IPS-11a (cell line): ENCODE measurements around the gene PRELID3B.

ENCODE experiments used
- H3K4me3 ChIP-seq: one replicate; pipeline ENCODE4 v1.5.1; 2013; ENCODE audit warnings: low read depth, low read length, control low read depth

Gene PRELID3B

DNA sequence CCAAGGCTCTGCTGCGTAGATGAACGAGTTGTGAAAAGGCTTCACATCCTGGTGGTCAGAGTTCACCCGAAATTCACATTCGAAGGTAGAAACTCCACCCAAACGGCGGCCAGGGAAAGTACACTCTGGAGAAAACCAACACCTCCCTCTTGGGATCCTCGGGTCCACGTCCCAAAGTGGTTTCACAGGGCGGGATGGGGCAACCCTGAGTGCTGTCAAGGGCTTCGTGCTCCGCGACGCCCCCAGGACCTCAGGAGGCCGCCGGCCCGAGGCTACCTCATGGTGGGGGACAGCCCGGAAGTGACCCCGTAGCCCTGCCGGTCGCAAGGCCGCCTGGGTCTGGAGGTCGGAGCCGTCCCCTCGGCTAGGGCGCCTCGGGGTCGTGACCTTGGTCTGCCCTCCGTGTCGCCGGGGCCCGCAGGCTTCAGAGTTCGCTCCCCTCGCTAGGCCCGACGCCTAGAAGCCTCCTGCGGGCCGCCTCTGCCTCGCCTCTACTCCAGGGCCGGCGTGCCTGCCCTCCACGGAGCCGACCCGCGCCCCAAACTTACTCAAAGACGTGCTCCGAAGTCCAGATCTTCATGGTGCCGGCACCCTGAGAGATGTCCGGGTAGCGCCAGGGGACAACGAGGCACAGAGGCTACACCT, at the start of gene PRELID3B:
Gene PRELID3B, minus strand, starts transcription at position 636 of the 645 bp plus-strand sequence. Its CDS starts 56 bp downstream, at position 580.
- peak within 1 kb of the TSS; percentile 70 for H3K4me3 ChIP-seq

DNA sequence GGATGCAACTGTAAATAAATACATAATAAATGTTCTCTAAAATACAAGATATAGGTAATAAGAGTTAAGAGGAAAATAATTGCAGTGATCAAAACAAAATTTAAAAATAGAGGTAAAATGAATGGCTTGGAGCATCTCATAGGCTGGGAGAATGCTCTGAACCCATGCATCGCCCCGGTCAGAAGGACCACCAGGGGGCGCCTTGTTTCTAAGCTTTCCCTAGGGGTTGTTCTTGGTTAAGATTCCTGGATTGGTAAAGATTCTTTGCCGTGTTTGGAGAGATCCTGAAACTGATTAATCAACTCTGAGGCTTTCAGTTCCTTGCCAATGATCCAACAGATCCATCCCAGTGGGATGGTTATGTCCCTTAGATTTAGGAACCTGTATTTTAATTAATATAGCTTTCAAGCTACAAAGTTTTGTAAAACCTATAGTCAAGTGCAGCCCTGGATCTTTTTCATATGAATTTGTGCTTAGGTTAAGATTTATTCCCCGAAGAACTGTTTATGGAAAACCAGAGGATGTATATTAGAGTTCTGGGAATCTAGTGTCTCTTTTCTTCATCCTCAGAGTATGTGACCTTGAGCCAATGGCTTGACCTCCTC, 45.3 kb upstream of the PRELID3B start:
- no peak overlapping the region for H3K4me3 ChIP-seq

DNA sequence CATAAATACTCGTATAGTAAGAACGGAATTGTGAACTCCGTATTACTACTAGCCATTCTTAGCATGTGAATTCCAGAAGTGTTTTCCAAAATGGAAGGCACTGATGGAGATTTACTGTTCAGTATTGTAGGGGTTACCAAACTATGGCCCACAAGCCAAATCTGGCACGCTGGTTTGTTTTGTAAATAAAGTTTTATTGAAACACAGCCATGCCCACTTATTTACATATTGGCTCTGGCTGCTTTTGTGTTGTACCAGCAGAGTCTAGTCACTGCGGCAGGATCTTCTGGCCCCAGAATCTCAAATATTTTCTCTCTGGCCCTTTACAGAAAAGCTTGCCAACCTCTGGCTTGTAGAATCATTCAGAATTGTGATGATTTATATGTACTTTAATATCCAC, 44.3 kb upstream of the PRELID3B start:
- H3K4me3 ChIP-seq = no peak overlapping the region

GRCh38 chr20:59084041-59084850, 41.7 kb upstream of the PRELID3B start:
- no peak overlapping the region for H3K4me3 ChIP-seq

DNA sequence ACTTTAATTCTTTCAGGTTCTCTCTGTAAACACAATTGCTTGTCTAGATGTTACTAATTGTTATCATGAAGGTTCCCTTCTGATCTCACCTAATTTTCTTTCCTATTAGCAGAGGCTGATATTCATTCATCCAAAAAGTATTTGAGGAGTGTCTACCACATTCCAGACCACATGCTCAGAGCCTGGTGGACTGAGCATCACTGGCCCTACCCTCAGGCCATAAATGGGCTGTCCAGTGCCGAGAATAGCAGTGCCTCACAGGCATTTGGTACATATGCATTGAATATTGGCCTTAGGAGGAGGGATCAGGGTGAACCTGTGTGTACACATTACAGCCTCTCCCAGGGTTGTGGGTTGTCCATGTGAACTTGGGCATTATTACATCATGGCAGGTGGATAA, 40.4 kb upstream of the PRELID3B start:
- H3K4me3 ChIP-seq = no peak overlapping the region

- no peak overlapping the region for H3K4me3 ChIP-seq
Measured at GRCh38 chr20:59082077-59082740, 39.6 kb upstream of the PRELID3B start.

DNA sequence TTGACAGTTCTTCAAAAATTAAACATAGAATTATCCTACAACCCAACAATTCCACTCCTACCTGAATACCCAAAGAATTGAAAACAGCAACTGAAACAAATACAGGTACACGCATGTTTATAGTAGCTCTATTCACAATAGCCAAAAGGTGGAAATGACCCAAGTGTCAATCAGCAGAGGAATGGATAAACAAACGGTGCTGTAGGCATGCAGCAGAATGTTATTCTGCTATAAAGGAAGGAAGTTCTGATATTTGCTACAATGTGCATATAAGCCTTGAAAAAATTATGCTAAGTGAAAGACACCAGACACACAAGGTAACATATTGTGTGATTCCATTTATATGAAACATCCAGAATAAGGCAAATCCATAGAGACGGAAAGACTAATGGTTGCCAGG, 38.5 kb upstream of the PRELID3B start:
- H3K4me3 ChIP-seq = no peak overlapping the region

- no peak overlapping the region for H3K4me3 ChIP-seq
Measured at GRCh38 chr20:59078231-59078630, 35.6 kb upstream of the PRELID3B start.

DNA sequence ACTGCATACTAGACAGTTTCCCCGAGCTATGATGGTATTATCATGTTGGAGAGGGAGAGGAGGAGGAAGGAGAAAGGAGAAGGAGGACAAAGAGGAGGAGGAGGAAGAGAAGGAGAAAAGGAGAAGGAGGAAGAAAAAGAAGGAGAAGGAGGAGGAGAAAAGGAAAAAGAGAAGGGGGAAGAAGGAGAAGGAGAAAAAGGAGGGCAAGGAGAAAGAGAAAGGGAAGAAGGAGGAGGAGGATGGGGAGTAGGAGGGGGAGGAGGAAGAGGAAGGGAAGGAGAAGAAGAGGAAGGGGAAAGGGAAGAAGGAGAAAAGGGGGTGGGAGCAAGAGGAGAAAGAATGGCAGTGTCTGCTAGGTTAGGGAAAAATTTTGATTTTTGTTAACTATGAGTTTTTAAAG, 35.1 kb upstream of the PRELID3B start:
- no peak overlapping the region for H3K4me3 ChIP-seq

DNA sequence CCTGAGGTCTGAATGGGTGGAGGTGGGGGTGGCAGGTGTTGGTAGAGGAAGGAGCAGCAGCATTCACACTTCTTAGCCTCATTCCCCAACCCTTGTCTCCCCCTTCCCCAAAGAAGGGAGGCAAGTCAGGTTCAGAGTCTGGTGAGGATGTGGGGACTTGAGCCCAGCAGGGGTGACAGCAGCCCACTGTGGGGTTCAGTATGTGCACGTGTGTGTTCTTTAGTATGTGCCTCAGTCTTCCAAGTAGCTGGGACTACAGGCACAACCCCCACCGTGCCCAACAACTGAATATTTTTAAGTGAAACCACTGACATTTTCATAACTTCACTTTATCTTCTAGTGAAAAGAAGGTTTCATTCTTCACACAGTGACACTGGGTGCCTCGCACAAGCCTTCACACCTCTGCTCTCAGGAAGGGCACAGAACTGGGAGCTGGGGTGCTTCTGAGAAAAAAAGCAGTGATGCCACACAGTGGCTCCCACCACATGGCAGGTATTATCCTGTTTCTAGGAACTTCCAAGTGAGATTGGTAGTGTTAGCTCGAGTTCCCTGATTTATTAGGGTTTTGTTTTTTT, 33.4 kb upstream of the PRELID3B start:
- H3K4me3 ChIP-seq = no peak overlapping the region

DNA sequence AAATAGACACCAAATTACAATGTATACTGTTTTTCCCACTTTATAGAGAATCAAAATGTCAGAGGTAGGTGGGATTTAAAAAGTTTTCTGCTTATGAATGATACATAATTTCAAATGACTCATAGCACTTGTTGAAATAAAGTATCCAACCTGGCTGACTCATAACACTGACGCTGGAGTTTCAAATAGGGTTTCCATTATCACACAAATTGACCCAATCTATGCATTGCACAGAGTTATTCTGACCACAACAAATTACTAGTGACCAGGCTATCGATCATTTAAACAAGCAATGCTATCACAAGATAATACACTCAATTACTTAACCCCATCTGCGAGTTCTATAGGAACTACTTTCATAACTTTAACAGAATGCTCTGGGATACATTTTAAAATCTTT, 31.9 kb upstream of the PRELID3B start:
- H3K4me3 ChIP-seq = no peak overlapping the region

DNA sequence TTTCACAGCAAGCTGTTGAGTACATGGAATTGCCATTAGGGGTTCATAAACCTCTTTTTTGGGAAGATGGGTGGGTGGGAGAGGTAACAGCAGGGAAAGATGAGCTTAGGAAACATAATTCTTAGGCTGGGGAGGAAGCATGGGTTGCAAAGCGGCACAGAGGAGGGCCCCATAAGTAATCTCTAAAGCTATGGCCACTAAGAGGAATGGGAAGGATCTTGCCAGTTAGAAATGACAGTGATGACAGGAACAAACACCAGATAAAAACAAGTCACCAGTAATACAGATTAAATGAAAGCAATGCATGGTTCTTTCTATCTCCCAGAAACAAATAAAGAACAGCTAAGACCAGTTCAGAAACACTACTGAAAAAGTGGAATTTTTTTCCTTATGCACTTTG, 31.0 kb upstream of the PRELID3B start:
- no peak overlapping the region for H3K4me3 ChIP-seq

DNA sequence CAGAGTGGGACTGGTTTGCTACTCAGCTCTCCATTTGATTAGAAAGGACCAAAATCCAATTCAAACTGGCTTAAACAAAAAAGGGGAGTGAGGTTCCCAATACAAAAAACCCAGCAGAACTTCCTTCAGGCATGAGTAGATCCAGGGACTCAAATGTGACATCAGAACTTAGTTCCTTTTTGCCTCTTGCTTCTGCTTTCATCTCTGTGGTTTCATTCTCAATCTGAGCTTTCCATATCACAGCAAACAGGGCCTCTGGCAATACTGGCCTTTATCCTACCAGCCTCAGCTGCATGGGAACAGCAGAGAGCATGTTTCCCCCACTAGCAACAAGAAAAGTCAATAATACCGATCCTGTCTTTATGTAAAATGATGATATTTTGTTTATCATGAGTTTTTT, 28.6 kb upstream of the PRELID3B start:
- H3K4me3 ChIP-seq = no peak overlapping the region

GRCh38 chr20:59069026-59069425, 26.4 kb upstream of the PRELID3B start:
- no peak overlapping the region for H3K4me3 ChIP-seq

- no peak overlapping the region for H3K4me3 ChIP-seq
Measured at GRCh38 chr20:59068534-59068933, 25.9 kb upstream of the PRELID3B start.

DNA sequence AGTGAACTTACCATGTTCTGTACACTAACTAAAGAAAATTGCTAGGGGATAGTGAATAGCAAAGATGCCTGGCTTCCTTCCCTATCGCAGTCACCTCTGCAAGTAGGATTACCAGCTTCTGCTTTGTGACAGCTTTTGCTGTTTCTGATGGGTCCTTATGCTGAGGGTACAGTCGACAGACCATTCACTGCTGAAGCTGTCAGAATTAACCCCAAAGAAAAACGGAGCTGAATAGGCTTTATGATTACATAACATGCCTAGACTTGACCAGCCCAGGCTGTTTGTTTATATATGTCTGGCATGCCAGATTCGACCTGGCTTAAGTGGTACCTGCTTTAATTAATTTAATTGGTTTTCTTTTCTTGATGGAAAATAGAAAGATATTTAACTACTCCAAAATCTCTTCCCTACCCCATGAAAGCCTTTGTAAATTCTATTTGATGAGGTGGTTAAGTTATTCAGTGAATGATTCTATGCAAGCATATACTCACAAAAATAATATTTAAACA, 21.7 kb upstream of the PRELID3B start:
- no peak overlapping the region for H3K4me3 ChIP-seq

- H3K4me3 ChIP-seq = no peak overlapping the region
Measured at GRCh38 chr20:59063358-59064213, 21.0 kb upstream of the PRELID3B start.

GRCh38 chr20:59062081-59062480, 19.5 kb upstream of the PRELID3B start:
- no peak overlapping the region for H3K4me3 ChIP-seq

DNA sequence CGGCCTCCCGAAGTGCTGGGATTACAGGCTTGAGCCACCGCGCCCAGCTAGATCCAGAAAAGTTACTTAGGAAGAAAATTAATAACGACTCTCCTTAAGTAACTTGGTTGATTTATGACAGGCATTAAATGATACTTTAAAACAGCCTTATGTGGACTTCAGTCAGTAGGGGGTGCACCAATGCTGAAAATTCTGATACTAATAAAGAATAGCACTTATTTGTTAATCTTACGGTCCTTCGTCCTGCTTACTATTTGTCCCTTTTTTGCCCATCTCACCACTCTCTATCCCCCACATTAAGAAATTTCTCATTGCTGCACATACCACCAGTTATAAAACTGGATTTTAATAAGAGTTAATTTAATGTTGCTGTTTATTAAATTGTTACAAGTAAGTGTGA, 12.7 kb upstream of the PRELID3B start:
- H3K4me3 ChIP-seq = no peak overlapping the region

- no peak overlapping the region for H3K4me3 ChIP-seq
Measured at GRCh38 chr20:59051666-59052185, 9.1 kb upstream of the PRELID3B start.
